NCI-H446 treated with DMSO at 0.1 percent for 48 hours (cell line): ENCODE data around the gene SGMS1.

Experiments
- DNase-seq: peaks from one replicate; lab custom pipeline; 2025; lab: John Stamatoyannopoulos, UW

Gene SGMS1

GRCh38 chr10:50334273-50334672, 289.5 kb downstream of the SGMS1 start:
- no peak for DNase-seq

- DNase-seq, result no peak
These were observed 289.9 kb downstream of the SGMS1 start for GRCh38 chr10:50333872-50334271.

GRCh38 chr10:50332108-50332842, 291.5 kb downstream of the SGMS1 start:
- no peak for DNase-seq

GRCh38 chr10:50331486-50331885, 292.3 kb downstream of the SGMS1 start:
- DNase-seq, result no peak

DNA sequence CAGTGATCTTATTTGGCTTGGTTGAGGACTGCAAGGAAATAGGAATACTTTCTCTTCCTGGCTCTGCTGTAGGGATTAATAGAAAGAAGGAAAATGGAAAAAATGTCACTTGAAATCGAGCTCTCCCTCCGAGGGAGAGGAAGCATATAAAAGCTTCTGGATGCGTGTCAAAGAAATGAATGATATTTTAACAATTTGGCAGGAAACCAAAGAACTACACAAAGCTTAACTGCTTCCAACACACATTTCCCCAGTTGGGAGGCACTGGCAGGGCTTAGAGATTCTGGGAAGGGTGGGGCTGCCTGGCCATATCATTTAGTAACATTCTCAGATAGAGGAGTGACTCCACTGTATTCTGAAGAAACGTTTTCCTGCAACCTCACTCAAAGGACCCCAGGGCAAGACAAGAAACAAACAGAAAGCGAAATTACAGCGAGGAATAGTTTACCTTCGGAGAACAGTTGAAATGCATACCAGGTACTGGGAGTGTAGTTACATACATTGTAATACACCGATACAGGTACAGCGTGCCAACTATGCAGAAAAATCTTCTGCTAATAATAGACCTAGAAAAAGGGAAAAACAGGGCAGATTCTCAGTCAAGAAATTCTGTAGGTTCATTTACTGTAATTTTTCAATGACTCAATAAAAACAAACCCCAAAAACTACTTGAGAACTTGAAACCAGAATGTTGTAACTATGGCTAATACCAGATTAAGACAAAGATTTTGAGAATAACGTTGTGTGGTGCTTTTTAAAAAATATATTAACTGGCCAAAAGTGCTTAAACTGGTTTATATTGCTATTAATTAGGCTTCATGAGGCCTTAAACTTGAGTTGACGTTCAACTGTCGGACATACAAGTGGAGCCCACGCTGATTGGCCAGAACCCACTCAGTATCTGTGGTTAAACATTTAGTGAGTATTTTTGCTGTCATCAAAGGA, 296.7 kb downstream of the SGMS1 start:
- peak; percentile 62 for DNase-seq

- DNase-seq, result no peak
These were observed 297.6 kb downstream of the SGMS1 start for GRCh38 chr10:50326172-50326555.

- DNase-seq, result peak; percentile 8
These were observed 298.1 kb downstream of the SGMS1 start for GRCh38 chr10:50325449-50326171.

GRCh38 chr10:50324680-50325393, 298.9 kb downstream of the SGMS1 start:
- DNase-seq, result no peak

- no peak for DNase-seq
These were observed 299.7 kb downstream of the SGMS1 start for GRCh38 chr10:50324046-50324445.

- no peak for DNase-seq
These were observed 301.7 kb downstream of the SGMS1 start for GRCh38 chr10:50322077-50322476.

DNA sequence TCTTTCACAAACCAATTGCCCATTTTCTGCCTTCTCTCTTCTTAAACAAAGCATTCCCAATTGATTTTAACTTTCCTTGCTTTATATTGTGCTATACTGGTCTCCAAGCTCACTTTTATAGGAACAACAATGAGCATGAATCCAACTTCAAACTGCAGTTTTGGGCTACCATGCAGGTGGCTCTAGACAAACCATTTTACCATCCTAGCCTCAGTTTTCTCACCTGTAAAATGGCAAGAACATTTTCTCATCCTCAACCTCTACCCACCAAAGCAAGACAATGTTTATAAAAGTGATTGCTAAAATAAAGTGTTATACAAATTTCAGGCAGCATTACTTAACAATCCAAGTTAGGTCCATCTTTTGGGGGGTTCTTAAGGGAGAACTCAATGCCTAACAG, 305.6 kb downstream of the SGMS1 start:
- DNase-seq, result no peak

GRCh38 chr10:50316695-50317648, 306.8 kb downstream of the SGMS1 start:
- no peak for DNase-seq

- DNase-seq, result no peak
These were observed 307.6 kb downstream of the SGMS1 start for GRCh38 chr10:50316174-50316573.

GRCh38 chr10:50315424-50315823, 308.3 kb downstream of the SGMS1 start:
- no peak for DNase-seq

- no peak for DNase-seq
These were observed 309.3 kb downstream of the SGMS1 start for GRCh38 chr10:50314169-50315071.

GRCh38 chr10:50312464-50313437, 311.0 kb downstream of the SGMS1 start:
- no peak for DNase-seq

- no peak for DNase-seq
These were observed 313.1 kb downstream of the SGMS1 start for GRCh38 chr10:50310560-50311174.

- no peak for DNase-seq
These were observed 314.4 kb downstream of the SGMS1 start for GRCh38 chr10:50309342-50309741.
